Smooth muscle cell (in vitro differentiated cells): ENCODE measurements around the gene MAF. TPM values are rescaled to one million over a fixed set of nuclear protein-coding genes. Genes with fewer than 3 reads are reported as not detected.

ENCODE experiments used
- DNase-seq: peaks from one replicate; lab custom pipeline; 2025; ENCODE audit not compliant: unreplicated experiment; lab: John Stamatoyannopoulos, UW
- H2AFZ ChIP-seq: fragments of 200-600 bp; sonication (generic); 2 replicates; pipeline ENCODE4 v1.6.0; 2016; ENCODE audit warnings: antibody characterized with exemption, low read depth, mild to moderate bottlenecking
- H3F3A ChIP-seq: fragments of 200-600 bp; sonication (generic); 2 replicates; pipeline ENCODE4 v1.6.0; 2017; ENCODE audit warnings: antibody characterized with exemption, low read depth
- H3K27ac ChIP-seq: fragments of 200-600 bp; sonication (generic); 2 replicates; pipeline ENCODE4 v1.5.1; 2016; ENCODE audit warnings: low read depth, mild to moderate bottlenecking
- H3K27me3 ChIP-seq: fragments of 200-600 bp; sonication (generic); 2 replicates; pipeline ENCODE4 v1.6.1; 2016; ENCODE audit warnings: low read depth, mild to moderate bottlenecking
- H3K36me3 ChIP-seq: fragments of 200-600 bp; sonication (generic); 2 replicates; pipeline ENCODE4 v1.5.1; 2016; ENCODE audit warnings: low read depth
- H3K4me1 ChIP-seq: fragments of 200-600 bp; sonication (generic); 2 replicates; pipeline ENCODE4 v1.5.1; 2016; ENCODE audit warnings: low read depth
- H3K4me2 ChIP-seq: fragments of 200-600 bp; sonication (generic); 2 replicates; pipeline ENCODE4 v1.6.0; 2016; ENCODE audit warnings: mild to moderate bottlenecking
- H3K4me3 ChIP-seq: fragments of 200-600 bp; sonication (generic); 2 replicates; pipeline ENCODE4 v1.5.1; 2016; ENCODE audit warnings: mild to moderate bottlenecking
- H3K79me2 ChIP-seq: fragments of 200-600 bp; sonication (generic); 2 replicates; pipeline ENCODE4 v1.6.0; 2016; ENCODE audit warnings: low read depth, mild to moderate bottlenecking
- H3K9ac ChIP-seq: fragments of 200-600 bp; sonication (generic); 2 replicates; pipeline ENCODE4 v1.6.0; 2016; ENCODE audit warnings: low read depth
- H3K9me3 ChIP-seq: fragments of 200-600 bp; sonication (generic); replicated peaks from 2 replicates; pipeline ENCODE4 v1.5.1; 2016; ENCODE audit warnings: low read depth
- H4K20me1 ChIP-seq: fragments of 200-600 bp; sonication (generic); 2 replicates; pipeline ENCODE4 v1.6.0; 2016; ENCODE audit warnings: low read depth
- CTCF ChIP-seq: fragments of 200-600 bp; sonication (generic); IDR thresholded peaks from 2 replicates; pipeline ENCODE4 v1.5.1; 2017; ENCODE audit warnings: borderline replicate concordance, mild to moderate bottlenecking, antibody characterized with exemption; ENCODE audit not compliant: insufficient read depth, poor library complexity, severe bottlenecking
- WGBS: methylation state at CpG from one replicate; pipeline ENCODE4 v1.1.7; 2016; ENCODE audit warnings: low lambda C conversion rate; 5-methylcytosine and 5-hydroxymethylcytosine counted together
- polyA plus RNA-seq: library from polyadenylated mRNA; unstranded; fragments of >200 nt; fragmentation: Nextera tagmentation; extraction: Ambion mirVana; gene quantifications from 2 replicates; pipeline ENCODE4 v1.2.1, GENCODE V29; 2016
- total RNA-seq: library from RNA; depleted of rRNA; stranded (reverse); fragments of >200 nt; gene quantifications from 2 replicates; pipeline ENCODE4 v1.2.3, GENCODE V29; 2014

MAF gene
- total and polyA plus RNA-seq, 2 experiments from 2014 or later, result 19.1 to 54.9 TPM

DNA sequence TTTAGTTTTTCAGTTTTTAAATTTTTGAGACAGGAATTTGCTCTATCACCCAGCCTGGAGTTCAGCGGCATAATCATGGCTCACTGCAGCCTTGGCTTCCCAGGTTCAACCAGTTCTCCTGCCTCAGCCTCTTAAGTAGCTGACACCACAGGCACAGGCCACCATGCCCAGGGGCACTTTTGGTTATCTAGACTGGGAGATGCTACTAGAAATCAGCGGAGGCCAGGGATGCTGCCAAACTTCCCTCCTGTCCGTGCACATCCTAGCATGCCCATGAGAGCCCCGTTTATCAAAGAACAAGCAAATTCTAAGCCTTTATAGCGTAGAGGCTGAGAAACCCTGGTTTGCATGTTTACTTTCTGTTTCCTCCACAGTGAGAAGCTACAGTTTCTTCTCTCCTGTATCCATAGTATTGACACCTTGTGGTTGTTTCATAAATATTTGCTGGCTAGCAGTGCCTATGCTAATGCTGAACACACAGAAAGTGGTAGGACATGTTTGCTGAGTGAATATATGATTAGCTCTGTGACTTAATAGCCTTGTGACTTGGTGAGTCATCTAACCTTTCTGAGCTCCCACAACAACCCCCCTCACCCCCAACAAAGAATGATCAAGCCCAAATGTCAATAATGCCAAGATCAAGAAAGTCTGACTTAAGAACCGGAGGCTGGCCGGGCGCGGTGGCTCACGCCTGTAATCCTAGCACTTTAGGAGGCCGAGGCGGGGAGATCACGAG, 39.2 kb upstream of the MAF start:
- Histone ChIP-seq H3K4me3 (no peak overlapping the region), H2AFZ (no peak overlapping the region), H3K4me2 (no peak overlapping the region), H3K36me3 (no peaks in the 10 kb centered on the region), H3K9me3 (no peaks in the 10 kb centered on the region), H3K27me3 (no peaks in the 10 kb centered on the region), H3K4me1 (no peaks in the 10 kb centered on the region), H4K20me1 (no peaks in the 10 kb centered on the region), H3K27ac (no peak overlapping the region), H3K79me2 (no peaks in the 10 kb centered on the region), H3F3A (no peaks in the 10 kb centered on the region), H3K9ac (no peak overlapping the region)
- DNase-seq, result no peak
- WGBS, result 90% methylated on average over 13 of the region's 13 CpGs
- no peak for TF ChIP-seq CTCF

GRCh38 chr16:79638386-79638785, 37.8 kb upstream of the MAF start:
- Histone ChIP-seq H3K79me2 (no peaks in the 10 kb centered on the region), H4K20me1 (no peaks in the 10 kb centered on the region), H3K9ac (no peak overlapping the region), H3K27ac (no peak overlapping the region), H3F3A (no peaks in the 10 kb centered on the region), H3K4me3 (no peak overlapping the region), H3K4me2 (no peak overlapping the region), H3K27me3 (no peaks in the 10 kb centered on the region), H3K9me3 (no peaks in the 10 kb centered on the region), H2AFZ (no peak overlapping the region), H3K36me3 (no peaks in the 10 kb centered on the region), H3K4me1 (no peaks in the 10 kb centered on the region)
- TF ChIP-seq CTCF, result no peak
- WGBS, result 95% methylated on average over 5 of the region's 5 CpGs
- DNase-seq, result no peak

GRCh38 chr16:79635488-79635887, 35.0 kb upstream of the MAF start:
- TF ChIP-seq CTCF, result no peak
- no peaks in the 10 kb centered on the region for H3K27me3 ChIP-seq
- DNase-seq, result no peak
- no peak overlapping the region for H3K4me2 ChIP-seq
- no peak overlapping the region for H3K9ac ChIP-seq
- no peaks in the 10 kb centered on the region for H4K20me1 ChIP-seq
- no peak overlapping the region for H3K4me3 ChIP-seq
- no peaks in the 10 kb centered on the region for H3F3A ChIP-seq
- H3K36me3 ChIP-seq, result no peaks in the 10 kb centered on the region
- no peaks in the 10 kb centered on the region for H3K9me3 ChIP-seq
- WGBS, result 77% methylated on average over 2 of the region's 2 CpGs
- H3K4me1 ChIP-seq, result no peaks in the 10 kb centered on the region
- no peaks in the 10 kb centered on the region for H3K79me2 ChIP-seq
- no peak overlapping the region for H3K27ac ChIP-seq
- H2AFZ ChIP-seq, result no peak overlapping the region

- Histone ChIP-seq H3F3A (no peaks in the 10 kb centered on the region), H3K9me3 (no peaks in the 10 kb centered on the region), H3K36me3 (no peaks in the 10 kb centered on the region), H3K79me2 (no peaks in the 10 kb centered on the region), H3K4me2 (no peak overlapping the region), H3K9ac (no peak overlapping the region), H3K4me1 (no peaks in the 10 kb centered on the region), H3K4me3 (no peak overlapping the region), H4K20me1 (no peaks in the 10 kb centered on the region), H3K27ac (no peak overlapping the region), H2AFZ (no peak overlapping the region), H3K27me3 (no peaks in the 10 kb centered on the region)
- no peak for TF ChIP-seq CTCF
- 95% methylated on average over 7 of the region's 7 CpGs for WGBS
- DNase-seq, result no peak
These were observed 33.8 kb upstream of the MAF start for GRCh38 chr16:79634298-79634697.
